Measurements from ENCODE around the gene DCP1B.

The DCP1B gene

GRCh38 chr12:2017546-2018337, 13.5 kb upstream of the DCP1B start:
- DNase-seq = peak; percentile 36

DNA sequence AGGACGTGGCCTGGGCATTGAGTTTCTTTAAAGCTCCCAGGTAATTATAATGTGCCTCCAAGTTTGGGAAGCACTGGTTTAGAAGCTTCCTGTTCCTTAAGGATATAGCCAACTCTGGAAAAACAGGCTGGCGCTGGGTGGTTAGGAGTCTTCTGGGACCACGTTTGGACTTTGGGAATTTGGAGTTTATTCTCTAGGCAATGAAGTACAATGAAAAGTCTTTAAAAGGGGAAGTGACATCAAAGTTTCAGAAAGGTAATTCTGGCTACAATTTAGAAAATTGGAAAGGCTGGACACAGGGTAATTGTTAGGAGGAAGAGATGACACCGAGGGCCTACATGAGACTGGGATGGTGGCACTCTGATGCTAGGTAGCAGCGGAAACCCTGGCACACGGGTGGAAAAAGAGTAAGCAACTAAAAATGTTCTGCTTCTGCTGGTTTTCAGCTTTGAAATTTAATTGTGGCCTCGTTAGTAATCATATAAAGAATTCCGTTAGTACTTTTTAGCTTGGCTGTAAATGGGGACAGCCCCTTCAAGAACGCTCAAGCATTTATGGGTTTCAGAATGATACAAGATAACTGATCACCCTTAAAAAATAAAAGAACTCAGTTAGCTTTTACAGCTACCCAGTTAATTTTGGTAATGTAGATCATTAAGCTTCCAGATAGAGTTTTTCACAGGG, 12.7 kb upstream of the DCP1B start:
- no peak for DNase-seq

GRCh38 chr12:2014231-2014630, 10.0 kb upstream of the DCP1B start:
- DNase-seq = no peak

- DNase-seq = no peak
Measured at GRCh38 chr12:2013527-2014223, 9.4 kb upstream of the DCP1B start.

- no peak for DNase-seq
Measured at GRCh38 chr12:2013086-2013485, 8.8 kb upstream of the DCP1B start.

- DNase-seq = no peak
Measured at GRCh38 chr12:2011643-2012607, 7.7 kb upstream of the DCP1B start.

GRCh38 chr12:2009623-2010022, 5.4 kb upstream of the DCP1B start:
- no peak for DNase-seq

DNA sequence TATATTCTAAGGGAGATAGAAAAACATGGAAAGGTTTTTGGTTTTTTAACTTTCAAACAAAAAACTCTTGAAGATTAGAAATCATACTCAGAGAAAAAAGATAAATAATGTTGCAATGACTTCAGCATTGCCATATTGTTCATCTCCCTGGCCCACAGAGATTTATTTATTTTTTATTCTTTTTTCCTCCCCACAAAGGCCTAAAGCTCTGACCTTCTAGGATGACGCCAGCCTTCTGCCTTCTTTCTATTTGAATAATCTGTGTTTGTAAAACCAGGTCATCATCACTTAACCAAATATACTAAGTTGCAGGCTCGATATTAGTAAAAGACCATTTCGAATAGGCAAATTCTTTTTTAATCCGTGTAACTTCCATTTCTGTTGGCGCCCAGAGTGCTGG, 4.4 kb upstream of the DCP1B start:
- DNase-seq = no peak

- no peak for DNase-seq
Measured at GRCh38 chr12:2003676-2004112, 563 bp downstream of the DCP1B start.

- DNase-seq = no peak
Measured at GRCh38 chr12:1995205-1995896, 8.9 kb downstream of the DCP1B start.

DNA sequence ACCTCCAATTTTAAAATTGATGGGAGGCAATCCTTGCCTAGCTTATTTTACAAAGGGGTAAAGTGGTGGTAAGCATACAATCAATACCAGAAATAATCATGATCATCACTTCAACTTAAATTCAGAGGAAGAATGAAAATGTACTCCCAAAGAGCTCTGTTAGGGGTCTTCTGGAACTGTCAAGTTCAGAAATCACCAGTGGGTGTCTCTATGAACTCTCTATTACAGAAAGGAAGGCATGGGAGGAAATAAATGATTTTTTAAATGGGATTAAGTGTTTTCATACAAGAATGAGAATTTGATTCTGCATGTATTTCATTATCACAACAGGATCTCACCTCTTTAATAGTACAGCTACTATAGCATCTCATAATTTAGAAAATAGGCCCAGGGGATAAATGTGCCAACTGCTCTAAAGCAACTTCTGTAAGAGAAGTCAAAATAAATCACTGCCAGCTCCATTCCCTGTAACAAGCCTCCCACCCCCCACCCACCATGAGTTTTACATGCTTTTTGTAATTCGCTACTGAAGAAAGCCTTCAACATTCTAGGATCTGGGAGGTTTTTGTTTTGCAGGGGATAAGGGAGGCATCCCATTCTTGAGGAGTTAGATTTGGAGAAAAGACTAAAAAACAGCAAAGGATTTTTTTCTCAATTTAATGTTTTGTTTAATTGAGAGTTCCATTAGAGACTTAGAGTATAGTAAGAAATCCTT, 9.7 kb downstream of the DCP1B start:
- no peak for DNase-seq

DNA sequence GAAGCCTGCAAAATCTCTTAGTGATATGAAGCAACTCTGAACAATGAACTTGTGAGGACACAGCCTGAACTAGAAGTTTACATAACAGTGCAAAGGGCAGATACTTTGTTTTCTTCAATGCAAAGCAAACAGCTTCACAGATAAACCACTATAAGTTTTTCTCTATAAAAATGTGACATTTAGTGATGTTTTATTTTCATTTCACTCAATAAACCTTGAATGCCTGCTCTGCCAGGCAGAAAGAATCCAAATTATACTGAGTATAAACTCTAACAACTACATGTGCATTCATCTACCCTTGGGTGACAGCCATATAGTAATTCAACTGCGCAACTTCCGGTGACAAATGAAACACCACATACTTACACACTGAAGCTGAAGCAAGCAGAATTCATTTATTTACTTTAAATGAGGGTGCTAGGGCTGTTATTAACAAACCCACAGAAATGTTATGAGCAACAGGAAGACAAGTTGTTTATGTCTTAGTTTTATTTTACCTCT, 10.3 kb downstream of the DCP1B start:
- DNase-seq = peak; percentile 71

DNA sequence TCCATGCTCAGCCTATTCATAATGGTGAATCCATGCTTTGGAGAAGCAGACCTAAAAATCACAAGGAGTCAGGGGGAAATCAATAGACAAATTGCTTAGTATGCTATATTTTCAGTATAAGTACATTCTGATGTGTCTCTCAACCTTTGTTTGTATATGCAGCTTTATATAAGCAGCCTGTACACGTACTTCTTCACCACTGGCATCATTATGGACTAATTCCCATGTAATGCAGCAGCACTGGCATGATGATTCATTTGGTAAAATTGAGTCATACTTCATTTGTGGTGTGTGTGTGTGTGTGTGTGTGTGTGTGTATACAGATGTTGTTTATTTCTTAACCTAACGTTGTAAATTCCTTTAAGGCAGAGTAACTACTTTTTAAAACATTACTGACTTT, 10.9 kb downstream of the DCP1B start:
- DNase-seq = peak; percentile 90

DNA sequence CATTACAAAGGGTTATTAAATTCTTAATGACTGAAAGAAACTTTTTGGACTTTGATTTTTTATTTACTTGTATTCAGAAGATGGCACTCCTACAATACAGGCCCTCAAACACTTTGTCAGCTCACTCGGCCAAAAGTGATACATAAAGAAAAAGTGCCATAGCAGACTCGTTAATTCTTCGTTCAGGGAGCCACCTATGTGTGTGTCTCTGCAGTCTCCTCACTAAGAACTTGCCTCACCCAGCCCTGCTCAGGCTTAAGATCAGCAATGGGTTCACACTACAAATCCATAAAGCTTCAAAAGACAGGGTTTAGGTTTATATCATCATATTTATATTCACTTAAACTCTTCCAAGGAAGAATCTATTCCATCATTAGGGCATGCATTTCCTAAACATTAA, 11.5 kb downstream of the DCP1B start:
- no peak for DNase-seq

GRCh38 chr12:1989111-1989510, 15.1 kb downstream of the DCP1B start:
- no peak for DNase-seq

GRCh38 chr12:1984759-1985158, 19.5 kb downstream of the DCP1B start:
- no peak for DNase-seq

GRCh38 chr12:1980282-1980681, 24.0 kb downstream of the DCP1B start:
- DNase-seq = no peak

- no peak for DNase-seq
Measured at GRCh38 chr12:1978078-1978862, 26.0 kb downstream of the DCP1B start.

DNA sequence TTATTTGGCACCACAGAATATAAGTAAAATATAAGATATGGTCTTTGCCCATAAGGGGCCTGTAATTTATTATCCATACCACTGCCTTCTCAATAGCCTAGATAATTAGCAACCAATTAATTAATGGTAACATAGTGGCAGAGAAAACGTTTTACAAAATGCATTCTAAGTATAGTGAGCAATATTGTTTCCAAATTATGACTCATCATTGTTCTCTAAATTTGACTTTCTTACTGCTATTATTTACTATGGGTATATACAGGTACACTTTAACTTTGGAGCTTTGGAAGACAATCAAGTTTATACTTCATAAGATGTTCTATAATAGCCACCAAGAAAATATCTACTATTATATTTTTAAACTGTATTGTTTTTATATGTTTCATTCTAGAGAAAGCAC, 26.7 kb downstream of the DCP1B start:
- DNase-seq = no peak

- DNase-seq = no peak
Measured at GRCh38 chr12:1977109-1977508, 27.1 kb downstream of the DCP1B start.
